IPS-NIHi7 (cell line): ENCODE measurements around the gene NEURL1.

ENCODE experiments used
- DNase-seq: peaks from one replicate; pipeline ENCODE4 v3.0.0; 2012; ENCODE audit warnings: mixed read lengths; ENCODE audit errors: extremely low spot score

Gene NEURL1

GRCh38 chr10:103493362-103493915 is at the start of gene NEURL1:
Gene NEURL1 (plus strand): TSS chr10:103493705. CDS start chr10:103494388, 683 bp downstream.
- peak; percentile 64 for DNase-seq

DNA sequence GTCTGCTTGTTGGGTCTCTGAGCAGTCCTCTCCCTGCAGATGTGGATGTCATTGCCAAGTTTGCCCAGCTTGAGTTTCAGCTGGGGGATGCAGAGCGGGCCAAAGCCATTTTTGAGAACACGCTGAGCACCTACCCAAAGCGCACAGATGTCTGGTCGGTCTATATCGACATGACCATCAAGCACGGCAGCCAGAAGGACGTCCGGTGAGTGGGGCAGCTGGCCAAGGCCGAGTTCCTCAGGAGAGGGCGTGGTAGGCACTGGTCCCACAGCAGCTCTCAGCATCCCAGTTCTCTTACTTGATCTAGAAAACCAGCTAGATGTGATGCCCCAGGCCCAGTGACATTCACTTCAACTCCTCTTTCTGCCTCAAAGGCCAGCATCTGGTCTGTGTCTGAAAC is 49.0 kb upstream of the NEURL1 start:
- DNase-seq: no peak

DNA sequence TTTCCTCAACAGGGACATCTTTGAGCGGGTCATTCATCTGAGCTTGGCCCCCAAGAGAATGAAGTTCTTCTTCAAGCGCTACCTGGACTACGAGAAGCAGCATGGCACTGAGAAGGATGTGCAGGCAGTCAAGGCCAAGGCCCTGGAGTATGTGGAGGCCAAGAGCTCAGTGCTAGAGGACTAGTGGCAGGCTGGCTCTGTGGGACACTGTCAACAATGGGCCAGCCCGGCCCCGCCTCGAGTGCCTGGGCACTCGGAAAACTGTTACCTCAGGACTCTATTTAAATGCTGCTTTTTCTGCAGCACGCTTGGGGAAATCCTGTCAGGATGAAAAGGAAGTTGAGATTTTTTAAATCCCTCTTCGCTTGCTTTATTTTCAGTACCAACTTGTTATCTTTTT is 48.1 kb upstream of the NEURL1 start:
- no peak for DNase-seq

GRCh38 chr10:103445767-103446567 is 47.5 kb upstream of the NEURL1 start:
- no peak for DNase-seq

DNA sequence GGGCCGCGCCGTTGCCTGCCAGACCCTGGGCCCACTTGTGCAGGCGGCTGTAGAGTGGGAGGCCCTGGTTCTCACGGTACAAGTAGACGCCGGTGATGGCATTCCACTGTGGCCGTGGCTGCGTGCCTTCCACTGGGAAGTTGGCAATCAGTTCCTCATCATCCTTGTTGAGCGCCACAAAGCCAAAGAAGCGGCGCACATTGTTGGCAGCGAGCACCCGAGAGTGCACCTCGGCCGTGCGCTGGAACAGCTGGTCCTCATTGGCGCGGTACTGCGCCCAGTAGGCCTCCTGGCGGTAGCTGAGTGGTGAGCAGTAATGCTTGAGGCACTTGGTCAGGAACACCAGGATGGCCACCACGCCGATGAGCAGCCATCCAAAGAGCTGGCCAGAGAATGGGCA is 46.3 kb upstream of the NEURL1 start:
- no peak for DNase-seq

- no peak for DNase-seq
These were observed 44.8 kb upstream of the NEURL1 start for GRCh38 chr10:103448746-103449145.

DNA sequence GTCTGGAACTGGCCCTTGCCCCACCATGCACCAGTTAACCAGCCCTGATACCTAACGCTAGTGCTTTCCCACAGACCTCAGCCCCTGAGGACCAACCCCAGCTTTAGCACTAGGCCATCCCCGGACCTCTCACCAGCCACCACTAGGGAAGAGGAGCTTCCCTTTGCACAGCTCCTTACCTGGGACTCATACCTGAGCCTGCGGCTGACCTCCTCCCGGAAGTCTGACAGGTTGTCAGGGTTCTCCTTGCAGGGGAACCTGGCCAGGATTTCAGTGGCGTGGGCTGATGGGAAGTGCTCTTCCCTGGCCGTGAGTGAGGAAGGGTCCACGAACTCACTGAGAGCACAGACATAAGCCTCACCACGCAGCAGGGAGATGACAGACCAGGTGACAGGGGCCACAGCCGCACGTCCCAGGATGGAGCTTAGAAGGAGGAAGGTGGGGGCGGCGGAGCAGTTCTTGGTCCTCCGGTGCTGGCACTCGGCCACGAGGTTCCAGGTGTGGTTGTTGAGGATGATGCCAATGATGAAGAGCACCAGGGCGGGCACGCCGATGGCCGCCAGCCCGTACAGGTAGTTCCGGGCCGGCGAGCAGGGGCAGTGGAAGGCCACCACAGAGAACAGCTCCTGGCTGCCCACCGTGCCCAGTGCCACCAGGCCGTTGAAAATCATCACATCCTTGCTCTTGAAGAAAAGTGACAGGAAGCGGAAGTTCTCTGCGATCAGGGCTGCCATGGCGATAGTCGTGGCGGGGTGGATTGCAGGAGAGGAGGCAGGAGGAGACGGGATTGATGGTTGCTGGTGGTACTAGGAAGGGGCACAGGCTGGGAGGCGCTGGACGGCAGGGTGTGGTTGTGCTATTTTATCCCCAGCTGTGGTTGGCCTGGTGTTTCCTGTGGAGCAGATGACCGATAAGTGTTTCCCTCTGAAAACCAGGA is 44.0 kb upstream of the NEURL1 start:
- no peak for DNase-seq

DNA sequence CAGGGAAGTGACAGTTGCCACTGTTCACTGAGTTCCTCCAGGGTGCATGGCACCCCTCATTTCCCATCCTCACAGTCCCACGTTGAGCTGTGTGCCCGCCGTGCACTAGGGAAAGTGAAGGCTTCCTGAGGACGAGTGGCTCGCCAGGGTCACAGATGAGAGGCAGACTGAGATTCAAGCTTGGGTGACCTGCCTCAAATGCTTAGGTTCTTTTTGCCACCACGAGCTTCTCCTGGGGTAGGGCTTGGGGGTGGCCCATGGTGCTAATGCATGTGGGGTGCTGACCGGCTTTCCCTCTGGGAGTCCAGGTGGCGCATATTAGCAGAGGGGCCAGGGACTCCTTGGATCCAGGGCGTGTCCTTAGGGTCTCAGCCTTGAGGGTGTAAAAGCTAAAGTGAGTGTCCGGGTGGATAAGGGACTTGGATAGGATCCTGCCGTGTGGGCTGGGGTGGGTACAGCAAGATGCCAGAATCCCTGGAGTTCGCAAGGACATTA is 43.3 kb upstream of the NEURL1 start:
- DNase-seq: no peak

GRCh38 chr10:103451091-103451813 is 42.3 kb upstream of the NEURL1 start:
- DNase-seq: peak; percentile 72

- peak; percentile 91 for DNase-seq
These were observed 41.5 kb upstream of the NEURL1 start, which contains the start of gene CALHM2 for GRCh38 chr10:103451831-103452505. Gene CALHM2 (minus strand): TSS chr10:103452370. CDS start chr10:103449941, 2,429 bp downstream.

DNA sequence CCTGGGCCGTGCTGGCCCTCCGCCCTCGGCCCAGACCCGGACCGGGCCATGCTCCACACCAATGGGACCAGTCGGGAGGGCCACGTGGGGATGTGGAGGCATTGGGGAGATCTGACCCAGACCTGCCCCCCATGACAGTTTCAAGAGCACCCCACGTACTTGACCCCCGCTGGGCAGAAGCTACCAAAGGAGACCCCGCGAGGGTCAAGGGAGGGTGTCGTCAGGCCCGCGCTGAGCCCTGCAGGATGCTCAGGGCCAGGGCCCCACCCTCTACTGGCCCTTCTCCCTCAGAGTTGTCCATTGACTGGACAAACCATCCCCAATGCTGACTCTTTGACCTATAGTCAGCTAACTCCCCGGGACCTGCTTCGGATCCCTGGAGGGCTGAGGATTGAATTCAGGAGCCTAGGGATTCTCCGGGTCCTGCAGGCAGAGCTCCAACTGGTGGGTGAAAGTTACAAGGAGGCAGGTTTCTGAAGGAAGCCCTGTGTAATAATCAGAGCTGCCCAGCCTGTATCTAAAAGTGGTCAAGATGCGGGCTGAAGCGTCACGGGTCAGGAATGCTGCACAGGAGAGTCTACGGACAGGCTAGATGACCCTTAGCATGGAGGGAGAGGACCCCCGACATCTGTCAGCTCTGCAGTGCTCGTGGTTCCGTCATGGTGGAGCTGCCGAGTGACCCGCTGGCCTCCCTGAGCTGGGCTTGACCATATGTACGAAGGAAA is 40.8 kb upstream of the NEURL1 start:
- DNase-seq: no peak

DNA sequence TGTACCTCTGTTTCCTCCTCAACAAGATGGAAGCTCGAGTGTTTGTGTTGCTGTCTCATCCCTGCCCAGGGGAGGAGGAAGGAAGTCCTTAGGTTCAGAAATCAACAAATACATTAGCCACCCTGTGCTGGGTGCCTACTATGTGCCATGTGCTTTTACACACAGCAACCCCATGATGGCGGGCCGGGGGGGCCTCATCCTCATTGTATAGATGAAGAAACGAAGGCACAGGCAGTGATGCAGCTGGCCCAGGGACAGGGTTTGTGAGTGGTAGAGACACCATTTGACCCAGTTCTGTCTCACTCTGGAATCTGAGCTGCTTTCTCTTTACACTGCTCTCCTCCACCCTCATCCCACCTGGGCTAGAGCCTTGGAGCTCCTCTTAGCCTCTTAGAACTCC is 39.5 kb upstream of the NEURL1 start:
- DNase-seq: no peak

- no peak for DNase-seq
These were observed 38.3 kb upstream of the NEURL1 start for GRCh38 chr10:103455235-103455634.

DNA sequence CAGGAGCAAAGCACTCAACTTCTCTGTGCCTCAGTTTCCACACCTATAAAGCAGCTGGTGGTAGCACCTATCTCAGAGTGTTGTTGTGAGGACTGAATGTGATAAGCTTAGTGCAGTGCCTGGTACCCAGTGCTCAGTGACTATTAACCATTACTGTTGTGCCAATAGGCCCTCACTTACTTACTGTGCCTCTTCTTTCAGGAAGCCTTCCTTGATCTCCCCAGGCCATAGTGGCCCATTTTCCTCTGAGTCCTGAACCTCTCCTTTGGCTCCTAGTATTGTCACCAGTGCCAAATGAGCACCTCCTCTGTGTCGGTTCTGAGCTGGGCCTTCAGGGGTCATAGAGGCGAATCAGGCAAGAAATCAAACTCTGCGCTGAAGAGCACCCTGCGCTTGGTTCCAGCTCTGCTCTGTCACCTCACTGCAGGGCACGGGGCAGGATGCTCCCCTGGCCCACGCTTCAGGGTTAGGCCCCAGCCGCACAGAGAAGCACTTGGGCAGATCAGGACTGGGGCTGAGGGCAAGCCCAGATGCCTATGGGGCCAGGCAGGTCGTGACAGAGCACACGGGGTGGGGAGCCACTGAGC is 37.3 kb upstream of the NEURL1 start:
- no peak for DNase-seq

DNA sequence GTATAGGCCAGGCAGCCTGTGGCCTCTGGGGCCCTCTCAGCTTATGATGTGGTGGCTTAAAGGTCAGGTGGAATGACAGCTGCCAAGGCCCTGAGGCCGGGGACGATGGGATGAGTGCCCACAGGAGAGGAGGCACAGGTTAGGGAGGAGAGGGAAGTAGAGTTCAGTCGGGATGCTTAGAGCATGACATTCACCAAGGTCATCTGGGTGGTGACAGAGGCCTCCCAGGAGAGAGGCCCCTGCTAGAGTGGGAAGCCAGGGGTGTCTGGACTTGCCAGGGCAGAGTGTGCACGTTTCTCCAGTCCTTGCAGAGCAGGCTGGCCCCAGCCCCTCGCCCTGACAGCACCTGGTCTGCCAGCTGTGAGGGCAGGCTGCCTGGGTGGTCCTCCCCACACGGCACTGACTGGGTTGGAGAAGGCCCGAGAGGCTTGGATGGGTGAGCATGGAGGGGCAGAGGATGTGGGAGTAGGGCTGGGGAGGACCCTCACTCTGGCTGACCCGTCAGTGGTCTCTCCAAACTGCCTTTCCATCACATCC is 36.3 kb upstream of the NEURL1 start:
- no peak for DNase-seq

DNA sequence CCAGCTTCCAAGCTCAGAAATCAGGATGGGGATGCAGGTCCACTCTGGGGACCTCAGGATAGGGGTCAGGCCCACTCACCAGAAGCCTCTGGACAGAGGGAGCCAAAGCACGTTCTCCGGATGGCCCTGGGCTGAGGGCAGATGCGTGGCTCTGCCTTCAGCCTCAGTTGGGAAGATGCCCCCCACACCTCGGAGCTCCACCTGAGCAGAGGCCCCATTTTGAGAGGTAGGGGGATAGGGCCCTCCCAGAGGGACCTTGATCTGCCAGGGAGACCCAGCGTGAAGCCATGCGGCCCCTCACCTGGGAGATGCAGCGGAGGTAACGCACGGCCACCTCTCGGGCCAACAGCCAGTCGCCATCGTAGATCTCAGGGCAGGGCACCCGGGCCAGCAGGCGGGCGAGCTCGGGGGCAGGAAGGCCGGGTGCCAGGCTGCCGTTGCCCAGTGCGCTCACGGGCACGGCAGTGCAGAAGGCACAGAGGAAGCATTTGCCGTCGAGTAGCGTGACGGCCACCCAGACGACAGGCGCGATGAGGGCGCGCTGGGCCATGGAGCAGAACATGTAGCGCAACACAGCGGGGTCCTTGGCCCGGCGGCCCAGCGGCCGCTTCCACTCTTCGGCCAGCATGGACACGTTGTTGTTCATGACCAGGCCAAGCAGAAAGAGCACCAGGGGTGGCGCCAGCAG is 35.5 kb upstream of the NEURL1 start:
- DNase-seq: no peak

DNA sequence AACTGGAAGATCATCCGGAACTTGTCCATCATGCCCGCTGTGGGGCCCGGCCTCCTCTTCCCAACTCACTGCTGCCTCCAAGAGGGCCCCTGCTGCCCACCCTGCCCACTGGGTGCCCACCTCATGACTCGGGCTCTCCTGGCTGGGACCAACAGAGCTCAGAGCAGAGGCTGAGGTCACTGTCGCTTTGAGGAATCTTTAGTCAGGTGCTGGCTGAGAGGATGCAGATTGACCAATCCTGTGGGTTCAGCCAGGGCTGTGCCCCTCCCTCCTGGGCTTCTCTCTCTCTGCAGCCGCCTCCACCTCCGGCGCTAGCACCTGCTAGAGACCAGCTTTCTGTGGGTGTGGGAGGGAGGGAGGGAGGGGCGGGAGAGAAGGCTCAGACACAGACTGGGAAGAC is 34.8 kb upstream of the NEURL1 start, which contains the start of gene CALHM1:
CALHM1 (minus strand) TSS at position 181 of the 400 bp plus-strand sequence; CDS start at position 32, 149 bp downstream.
- DNase-seq: peak; percentile 92

- DNase-seq: no peak
These were observed 33.9 kb upstream of the NEURL1 start for GRCh38 chr10:103459615-103460014.

GRCh38 chr10:103463499-103463898 is 30.0 kb upstream of the NEURL1 start:
- no peak for DNase-seq
